ACHN (cell line): ENCODE measurements around the gene TBATA.

Experiments used
- DNase-seq: peaks from one replicate; pipeline ENCODE4 v3.0.0-alpha.2; 2015
- in situ Hi-C: cut with HindIII; loops from 2 replicates; pipeline ENCODE4 v1.10.0; 2017; ENCODE audit warnings: low sequenced_read_pairs, low pct_ligation_motif_present, low pct_unique_long_range_greater_than_20kb

TBATA gene

DNA sequence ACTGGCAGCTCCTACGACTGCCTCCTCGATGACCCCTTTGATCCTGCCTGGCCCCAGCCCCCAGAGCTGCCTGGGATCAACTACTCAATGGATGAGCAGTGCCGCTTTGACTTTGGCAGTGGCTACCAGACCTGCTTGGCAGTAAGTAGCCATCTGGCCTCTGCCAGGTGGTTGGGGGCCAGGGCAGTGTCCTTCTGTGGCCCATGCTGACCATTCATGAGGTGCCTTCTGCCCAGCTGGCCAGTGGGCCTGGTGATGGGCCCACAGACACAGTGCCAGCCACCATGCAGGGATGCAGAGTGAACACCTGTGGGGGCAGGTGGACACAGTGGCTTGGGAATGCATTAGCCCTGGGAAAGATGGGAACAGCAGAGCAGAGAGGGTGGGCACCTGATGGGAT, 50.0 kb downstream of the TBATA start:
- in situ Hi-C loops, result no loop called here
- DNase-seq, result no peak

DNA sequence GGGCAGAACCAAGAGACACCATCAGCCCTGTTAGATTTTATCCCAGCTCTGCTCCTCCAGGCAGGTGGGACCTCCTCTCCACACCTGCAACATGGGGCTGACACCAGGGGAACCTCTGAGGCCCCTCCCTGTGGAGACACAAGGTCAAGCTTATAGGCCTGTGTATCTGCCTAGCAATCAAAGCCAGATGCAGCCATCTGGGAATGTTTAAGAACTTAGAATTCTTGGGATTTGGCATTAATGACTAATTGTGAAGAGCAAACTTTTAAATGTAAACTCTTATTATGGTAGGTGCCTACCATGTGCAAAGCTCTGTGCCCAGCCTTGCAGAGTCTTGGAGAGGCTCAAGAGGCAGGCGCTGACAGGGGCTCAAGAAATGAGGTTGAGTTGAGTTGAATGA, 52.1 kb downstream of the TBATA start:
- in situ Hi-C loops, result no loop called here
- no peak for DNase-seq

DNA sequence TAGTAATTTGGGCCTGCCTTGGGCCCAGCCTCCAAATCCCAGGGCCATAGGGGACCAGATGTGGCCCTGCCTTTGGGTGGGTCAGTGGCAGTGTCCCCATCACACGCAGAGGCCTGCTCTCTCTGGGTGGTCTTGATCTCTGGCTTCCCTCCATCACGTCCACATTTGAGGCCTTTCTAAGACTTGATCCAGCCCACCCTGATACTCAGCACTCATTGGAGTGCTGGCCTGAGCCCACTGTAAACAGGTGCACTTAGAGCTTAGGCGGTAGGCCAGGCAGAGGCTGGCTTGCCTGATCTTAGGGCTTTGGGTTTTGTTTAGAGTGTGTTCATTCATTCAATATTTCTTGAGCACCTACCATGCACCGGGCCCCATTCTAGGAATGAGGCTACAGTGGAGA, 52.6 kb downstream of the TBATA start:
- in situ Hi-C loops, result no loop called here
- DNase-seq, result no peak

DNA sequence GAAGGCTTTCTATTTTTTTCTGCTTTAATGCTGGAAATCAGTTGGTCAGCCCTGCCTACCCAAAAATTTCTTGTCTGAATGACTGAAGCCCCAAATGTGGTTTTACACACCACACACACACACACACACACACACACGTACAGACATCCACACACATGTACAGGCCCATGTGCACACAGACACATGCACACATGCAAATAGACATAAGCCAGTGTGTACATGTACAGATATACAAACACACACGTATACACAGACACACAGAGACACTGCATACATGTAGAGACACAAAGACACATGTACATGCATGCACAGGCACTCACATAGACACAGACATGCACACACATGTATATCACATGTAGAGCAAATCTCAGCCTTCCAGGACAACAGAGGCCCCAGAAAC, 54.2 kb downstream of the TBATA start:
- in situ Hi-C loops, result no loop called here
- DNase-seq, result no peak

DNA sequence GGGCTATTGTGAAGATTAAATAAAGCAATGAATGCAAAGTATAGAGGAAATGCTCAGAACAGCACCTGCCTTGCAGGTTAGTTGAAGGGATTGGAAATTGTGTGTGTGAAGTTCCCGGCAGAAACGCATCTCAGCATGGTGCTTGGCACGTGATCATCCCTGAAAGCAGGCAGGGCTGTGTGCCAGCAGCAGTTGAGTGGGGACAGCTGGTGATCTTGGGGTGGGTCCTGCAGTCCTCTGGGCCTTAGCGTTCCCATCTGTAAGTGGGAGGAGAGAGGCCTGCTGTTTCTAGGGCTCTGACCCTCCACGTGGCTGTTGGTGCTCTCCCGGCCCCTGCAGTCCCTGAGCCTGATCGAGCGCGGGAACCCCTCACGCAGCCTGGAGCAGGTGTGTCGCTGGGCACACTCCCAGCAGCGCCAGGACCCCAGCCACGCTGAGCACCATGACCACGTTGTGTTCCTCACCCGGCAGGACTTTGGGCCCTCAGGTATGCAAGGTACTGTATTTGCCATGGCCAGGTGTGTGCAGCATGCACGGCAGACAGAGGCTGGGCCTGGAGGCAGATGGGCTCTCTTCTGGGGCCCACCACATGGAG, 55.3 kb downstream of the TBATA start:
- DNase-seq, result no peak
- in situ Hi-C loops, result no loop called here

DNA sequence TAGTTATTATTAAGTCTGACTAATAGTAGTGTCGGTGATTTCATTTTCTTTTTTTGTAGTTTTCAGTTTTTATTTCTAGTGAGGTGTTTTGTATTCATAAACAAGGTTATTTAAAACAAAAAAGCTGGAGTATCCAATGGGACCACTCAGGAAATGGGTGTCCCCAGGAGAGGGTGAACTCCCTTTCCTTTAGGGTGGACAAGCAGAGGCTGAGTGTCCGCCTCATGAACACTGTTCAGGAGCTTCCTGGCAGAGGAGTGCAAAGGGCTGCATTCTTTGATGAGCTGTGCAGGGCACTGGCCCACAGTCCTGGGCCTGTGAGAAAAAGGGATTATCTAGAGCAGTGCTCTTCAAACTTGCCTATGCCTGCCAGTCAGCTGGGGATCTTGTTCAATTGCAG, 56.8 kb downstream of the TBATA start:
- in situ Hi-C loops, result no loop called here
- DNase-seq, result no peak

DNA sequence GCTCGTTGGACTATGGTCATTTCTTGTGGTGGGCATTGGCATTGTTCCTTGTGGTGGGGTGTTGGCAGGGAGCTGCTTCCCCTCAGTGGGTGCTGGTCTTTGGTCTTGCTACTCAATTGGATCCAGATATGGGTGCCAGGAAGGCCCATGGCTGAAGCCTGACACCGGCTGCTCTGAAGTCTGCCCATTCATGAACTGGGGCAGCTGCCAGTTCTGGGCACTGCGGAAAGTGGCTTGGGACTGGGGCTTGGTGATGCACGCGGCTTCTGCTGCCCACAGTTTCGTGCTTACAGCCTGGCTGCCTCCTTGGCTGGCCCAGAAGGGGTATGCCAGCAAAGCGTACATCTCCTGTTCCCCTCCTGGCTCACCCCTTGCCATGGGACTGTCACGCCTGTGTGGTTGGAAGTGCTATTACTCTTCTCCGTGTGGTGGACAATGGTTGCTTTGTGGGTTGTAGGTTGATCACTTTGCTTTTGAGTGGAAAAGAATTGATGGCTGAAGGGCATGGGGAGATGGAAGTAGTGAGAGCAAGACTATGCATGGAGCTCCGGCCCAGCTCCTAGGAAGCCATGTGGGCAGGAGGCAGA, 58.2 kb downstream of the TBATA start:
- in situ Hi-C loops, result no loop called here
- DNase-seq, result no peak

DNA sequence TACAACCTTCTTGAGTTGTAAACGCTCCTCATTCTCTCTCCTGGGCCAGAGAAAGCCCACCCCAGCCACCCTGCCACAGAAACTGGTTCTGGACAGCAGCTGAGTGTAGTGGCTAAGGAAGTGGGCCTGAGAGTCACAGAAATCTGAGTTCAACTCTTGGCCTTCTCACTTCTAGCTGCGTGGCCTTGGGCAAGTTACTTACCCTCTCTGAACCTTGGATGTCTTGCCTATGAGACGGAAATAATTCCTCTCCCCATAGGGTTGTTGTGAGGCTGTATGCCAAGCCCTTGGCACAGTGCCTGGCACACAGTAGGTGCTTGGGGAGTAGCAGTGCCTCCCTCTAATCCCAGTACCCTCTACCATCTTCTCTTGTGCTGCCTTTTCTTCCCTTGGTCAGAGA, 61.4 kb downstream of the TBATA start:
- in situ Hi-C loops, result no loop called here
- DNase-seq, result no peak

DNA sequence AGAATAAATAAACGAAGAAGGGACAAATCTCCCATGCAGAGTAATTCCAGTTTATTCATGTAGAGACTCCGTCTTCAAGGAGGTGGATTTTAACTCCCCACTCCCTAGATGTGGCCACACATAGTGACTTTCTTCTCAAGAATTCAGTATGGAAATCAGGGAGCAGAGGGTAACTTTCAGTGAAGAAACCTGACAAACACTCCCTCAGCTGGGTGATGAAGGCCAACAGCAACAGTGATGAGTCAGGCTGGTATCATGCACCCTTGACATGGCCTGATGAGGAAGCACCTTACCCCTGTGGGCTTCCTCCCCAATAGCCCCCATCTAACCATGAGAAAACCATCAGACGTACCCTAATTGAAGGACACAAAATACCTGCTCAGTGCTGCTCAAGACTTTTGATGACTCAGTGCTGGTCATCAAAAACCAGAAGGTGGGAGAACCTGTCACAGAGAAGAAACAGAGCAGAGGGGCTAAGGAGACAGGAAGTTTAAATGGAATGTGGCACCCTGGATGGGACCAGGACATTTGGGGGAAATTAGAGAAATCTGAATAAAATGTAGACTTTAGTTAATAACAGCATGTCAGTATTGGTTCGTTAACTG, 62.3 kb downstream of the TBATA start:
- in situ Hi-C loops, result no loop called here
- DNase-seq, result peak; percentile 48
